HEK293T (cell line): ENCODE measurements around the gene HIVEP2.

Experiments
- CTCF ChIA-PET: fragments of 350-600 bp; formaldehyde crosslinking; extraction: SDS; loops from one replicate; lab custom pipeline; 2021; ENCODE audit warnings: antibody characterized with exemption, inconsistent platforms; lab: Yijun Ruan, JAX
- POLR2A ChIA-PET: fragments of 350-600 bp; formaldehyde crosslinking; extraction: SDS; loops from one replicate; lab custom pipeline; 2020; ENCODE audit warnings: antibody characterized with exemption, inconsistent platforms; lab: Yijun Ruan, JAX
- DNase-seq: peaks from one replicate; pipeline ENCODE4 v3.0.0; 2012; ENCODE audit warnings: mixed read lengths; ENCODE audit errors: extremely low spot score
- ARNT ChIP-seq: fragments of 450-650 bp; IDR thresholded peaks from 2 replicates; pipeline ENCODE4 v1.6.1; 2017; ENCODE audit warnings: mild to moderate bottlenecking
- BHLHE40 ChIP-seq: fragments of 450-650 bp; IDR thresholded peaks from 2 replicates; pipeline ENCODE4 v1.6.1; 2016; ENCODE audit warnings: mild to moderate bottlenecking, moderate library complexity, borderline replicate concordance
- CTBP1 ChIP-seq: fragments of 450-650 bp; IDR thresholded peaks from 2 replicates; pipeline ENCODE4 v1.6.1; 2016; ENCODE audit warnings: borderline replicate concordance
- ELF4 ChIP-seq: fragments of 450-650 bp; IDR thresholded peaks from 2 replicates; pipeline ENCODE4 v1.6.1; 2017; ENCODE audit warnings: antibody characterized with exemption
- FOXA1 ChIP-seq: fragments of 450-650 bp; IDR thresholded peaks from 2 replicates; pipeline ENCODE4 v1.6.1; 2016; ENCODE audit warnings: mild to moderate bottlenecking
- FOXK2 ChIP-seq: fragments of 450-650 bp; IDR thresholded peaks from 2 replicates; pipeline ENCODE4 v1.6.1; 2016; ENCODE audit warnings: mild to moderate bottlenecking
- FOXM1 ChIP-seq: fragments of 450-650 bp; IDR thresholded peaks from 2 replicates; pipeline ENCODE4 v1.6.1; 2017; ENCODE audit warnings: mild to moderate bottlenecking, borderline replicate concordance
- HDGF ChIP-seq: fragments of 450-650 bp; IDR thresholded peaks from 2 replicates; pipeline ENCODE4 v1.6.1; 2017; ENCODE audit warnings: antibody characterized with exemption, borderline replicate concordance
- L3MBTL2 ChIP-seq: fragments of 450-650 bp; conservative IDR thresholded peaks from 2 replicates; pipeline ENCODE4 v1.6.1; 2016; ENCODE audit warnings: mild to moderate bottlenecking
- LEF1 ChIP-seq: fragments of 450-650 bp; IDR thresholded peaks from 2 replicates; pipeline ENCODE4 v1.6.1; 2017; ENCODE audit warnings: mild to moderate bottlenecking, borderline replicate concordance
- NFRKB ChIP-seq: fragments of 450-650 bp; IDR thresholded peaks from 2 replicates; pipeline ENCODE4 v1.6.1; 2016; ENCODE audit warnings: mild to moderate bottlenecking, moderate library complexity
- SP1 ChIP-seq: fragments of 450-650 bp; IDR thresholded peaks from 2 replicates; pipeline ENCODE4 v1.6.1; 2017
- SUZ12 ChIP-seq: fragments of 450-650 bp; IDR thresholded peaks from 2 replicates; pipeline ENCODE4 v1.6.1; 2016; ENCODE audit warnings: mild to moderate bottlenecking
- TARDBP ChIP-seq: fragments of 450-650 bp; IDR thresholded peaks from 2 replicates; pipeline ENCODE4 v1.6.1; 2016
- ZNF384 ChIP-seq: fragments of 450-650 bp; IDR thresholded peaks from 2 replicates; pipeline ENCODE4 v1.6.1; 2016
- TF ChIP-seq, protein P1 (sequence below): fragments of 450-650 bp; IDR thresholded peaks from 2 replicates; pipeline ENCODE4 v1.6.1; 2016

Gene HIVEP2

DNA sequence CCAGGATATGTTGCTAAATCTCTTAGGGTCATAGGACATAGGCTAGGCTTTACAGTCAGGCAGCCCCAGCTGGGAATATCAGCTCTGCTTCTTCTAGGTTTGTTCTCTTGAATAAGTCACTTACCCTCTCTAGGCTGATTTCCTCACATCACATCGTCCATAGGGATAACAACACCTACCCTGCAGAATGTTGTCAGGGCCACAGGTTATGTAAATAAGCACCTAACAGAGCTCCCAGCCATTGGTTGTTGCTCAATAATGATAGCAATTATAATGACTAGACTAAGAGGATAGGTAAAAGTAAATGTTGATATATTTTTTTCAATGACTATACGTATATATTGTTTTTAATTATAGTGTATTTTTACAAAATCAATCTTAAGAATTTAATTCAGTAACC lies 135.0 kb downstream of the HIVEP2 start:
- CTCF ChIA-PET: no interaction called here
- POLR2A ChIA-PET: interaction anchor here (0.8 kb wide), 1 partner anchor 41 kb away, joined by 3 read pairs; no protein-coding TSS in a partner anchor
- no peak for TF ChIP-seq L3MBTL2
- TF ChIP-seq SP1: no peak
- no peak for TF ChIP-seq TARDBP
- TF ChIP-seq, protein P1, sequence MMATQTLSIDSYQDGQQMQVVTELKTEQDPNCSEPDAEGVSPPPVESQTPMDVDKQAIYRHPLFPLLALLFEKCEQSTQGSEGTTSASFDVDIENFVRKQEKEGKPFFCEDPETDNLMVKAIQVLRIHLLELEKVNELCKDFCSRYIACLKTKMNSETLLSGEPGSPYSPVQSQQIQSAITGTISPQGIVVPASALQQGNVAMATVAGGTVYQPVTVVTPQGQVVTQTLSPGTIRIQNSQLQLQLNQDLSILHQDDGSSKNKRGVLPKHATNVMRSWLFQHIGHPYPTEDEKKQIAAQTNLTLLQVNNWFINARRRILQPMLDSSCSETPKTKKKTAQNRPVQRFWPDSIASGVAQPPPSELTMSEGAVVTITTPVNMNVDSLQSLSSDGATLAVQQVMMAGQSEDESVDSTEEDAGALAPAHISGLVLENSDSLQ: no peak
- TF ChIP-seq ARNT: no peak
- no peak for TF ChIP-seq ZNF384
- TF ChIP-seq FOXA1: no peak
- TF ChIP-seq ELF4: no peak
- no peak for DNase-seq

DNA sequence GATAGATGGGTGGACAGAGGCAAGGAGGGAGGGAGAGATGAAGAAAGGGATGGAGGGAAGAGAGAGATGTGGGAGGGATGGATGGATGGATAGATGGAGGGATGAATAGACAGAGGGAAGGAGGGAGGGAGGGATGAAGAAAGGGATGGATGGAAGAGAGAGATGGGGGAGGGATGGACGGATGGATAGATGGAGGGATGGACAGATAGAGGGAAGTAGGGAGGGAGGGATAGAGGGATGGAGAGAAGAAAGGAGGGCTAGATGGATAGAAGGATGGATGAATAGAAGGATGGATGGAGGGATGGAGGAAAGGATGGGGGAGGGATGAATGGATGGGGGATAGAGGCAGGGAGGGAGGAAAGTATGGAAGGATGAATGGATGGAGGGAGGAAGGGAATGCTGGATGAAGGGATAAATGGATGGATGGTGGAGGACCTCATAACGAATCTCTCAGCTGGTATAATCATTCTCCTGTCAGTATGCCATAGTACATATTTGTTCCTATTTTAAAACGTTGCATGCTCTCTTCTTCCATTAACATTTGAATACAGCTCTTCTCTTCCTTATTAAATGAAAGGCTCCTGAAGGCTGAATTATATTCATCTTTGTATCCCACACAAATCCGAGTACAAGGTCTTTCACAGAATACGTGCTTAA lies 136.4 kb downstream of the HIVEP2 start:
- DNase-seq: no peak
- TF ChIP-seq FOXK2 (no peak), CTBP1 (no peak), BHLHE40 (no peak), TARDBP (no peak), ZNF384 (no peak), L3MBTL2 (no peak), SP1 (no peak), SUZ12 (no peak), ELF4 (no peak), FOXA1 (no peak), NFRKB (no peak), FOXM1 (no peak), LEF1 (no peak), HDGF (no peak), ARNT (no peak)
- TF ChIP-seq, protein P1: no peak
- POLR2A ChIA-PET: no interaction called here
- CTCF ChIA-PET: no interaction called here

DNA sequence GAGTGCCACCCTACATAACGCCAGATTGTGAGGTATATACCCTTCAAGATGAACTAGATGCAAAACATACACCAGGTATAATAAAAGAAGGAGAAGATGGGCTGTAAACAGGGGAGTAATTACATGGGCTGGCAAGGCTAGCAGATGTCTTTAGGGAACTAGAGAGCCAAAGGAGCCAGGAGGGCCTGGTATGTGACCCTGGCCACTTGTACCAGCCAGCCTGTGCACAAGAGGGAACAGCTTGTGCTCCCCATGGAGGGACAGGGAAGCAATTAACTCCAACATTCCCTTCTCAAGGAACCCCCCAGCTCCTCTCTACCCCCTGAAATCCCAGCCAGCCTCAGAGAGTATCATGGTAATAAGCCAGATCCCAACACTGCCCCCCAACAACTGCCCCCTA lies 139.9 kb downstream of the HIVEP2 start:
- TF ChIP-seq NFRKB: no peak
- no peak for TF ChIP-seq SP1
- TF ChIP-seq SUZ12: no peak
- no peak for TF ChIP-seq CTBP1
- no peak for TF ChIP-seq FOXA1
- no peak for TF ChIP-seq FOXK2
- no peak for TF ChIP-seq L3MBTL2
- TF ChIP-seq TARDBP: no peak
- TF ChIP-seq ELF4: no peak
- no peak for TF ChIP-seq ZNF384
- TF ChIP-seq, protein P1: no peak
- TF ChIP-seq LEF1: no peak
- no peak for TF ChIP-seq ARNT
- TF ChIP-seq FOXM1: no peak
- ChIA-PET POLR2A (no interaction called here), CTCF (interaction anchor here (0.7 kb wide), 1 partner anchor 109 kb away, joined by 3 read pairs; no protein-coding TSS in a partner anchor)
- DNase-seq: no peak

DNA sequence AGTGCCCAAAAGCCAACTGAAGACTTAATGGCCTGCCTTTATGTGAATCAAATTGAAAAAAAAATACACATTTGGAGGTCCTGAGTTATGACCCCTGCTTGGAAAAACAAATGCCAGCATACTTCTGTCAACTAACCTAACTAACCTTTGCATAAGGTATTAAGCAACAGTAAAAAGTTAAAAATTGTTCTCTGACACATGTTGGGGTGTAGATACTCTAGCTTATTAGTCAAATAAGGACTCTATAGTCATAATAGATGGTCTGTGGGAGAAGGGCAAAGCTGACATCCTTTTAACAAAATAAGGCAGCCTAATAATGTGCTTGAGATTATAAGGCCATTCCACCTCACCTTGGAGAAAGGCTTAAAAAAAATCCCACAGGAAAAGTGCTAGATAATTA lies 140.5 kb downstream of the HIVEP2 start:
- CTCF ChIA-PET: no interaction called here
- POLR2A ChIA-PET: no interaction called here
- TF ChIP-seq ELF4 (no peak), TARDBP (no peak), NFRKB (no peak), FOXA1 (no peak), L3MBTL2 (no peak), HDGF (no peak), SUZ12 (no peak), CTBP1 (no peak), LEF1 (no peak), ZNF384 (no peak)
- TF ChIP-seq, protein P1: no peak
- DNase-seq: no peak

DNA sequence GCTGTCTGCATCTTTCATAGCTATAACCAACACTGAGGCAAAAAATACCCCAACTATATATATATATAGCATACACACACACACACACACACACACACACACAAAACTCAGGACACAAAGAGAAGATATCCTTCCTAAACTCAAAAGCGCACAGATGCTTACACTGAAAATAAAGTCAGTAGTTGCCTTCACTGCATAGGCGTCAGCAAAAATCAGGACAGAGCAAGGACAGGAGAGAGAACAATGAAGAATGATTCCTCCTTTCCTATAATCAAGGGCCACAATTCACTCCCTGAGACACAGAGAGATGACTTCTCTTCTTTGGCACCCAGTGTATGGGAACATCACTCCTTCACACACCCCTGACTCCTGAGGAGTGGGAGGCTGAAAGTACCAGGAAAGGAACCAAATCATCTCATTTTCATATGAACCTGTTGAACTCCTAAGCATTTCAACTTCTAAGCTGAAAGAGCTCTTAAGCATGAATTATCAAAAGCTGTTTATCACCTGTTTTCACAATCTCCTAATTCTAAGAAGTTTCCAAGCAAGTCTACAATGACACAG lies 141.4 kb downstream of the HIVEP2 start:
- POLR2A ChIA-PET: no interaction called here
- DNase-seq: no peak

More for the DNA sequence above, 141.4 kb downstream of the HIVEP2 start:
- CTCF ChIA-PET: no interaction called here
- TF ChIP-seq BHLHE40 (no peak), TARDBP (no peak), CTBP1 (no peak), FOXK2 (no peak), NFRKB (no peak), ZNF384 (no peak), ARNT (no peak)
